HCT116 (cell line): ENCODE data around the gene CHKA. TPM values are rescaled to one million over a fixed set of nuclear protein-coding genes. Genes with fewer than 3 reads are reported as not detected.

Experiments used
- ATAC-seq: fragments of 200-7000 bp; cut with Tn5 transposase; 2 replicates; pipeline ENCODE4 v1.9.1; 2020; ENCODE audit warnings: mild to moderate bottlenecking, moderate library complexity
- BruUV-seq: library from RNA; stranded (reverse); fragments of 400-500 nt; replicated peaks from 2 replicates; lab custom pipeline; 2021; lab: Mats Ljungman, UMichigan
- CTCF ChIA-PET: fragments of 300-600 bp; sonication (Branson Sonifier 250); formaldehyde crosslinking; loops from one replicate; lab custom pipeline; 2021; ENCODE audit warnings: antibody characterized with exemption; lab: Charles Lee
- POLR2A ChIA-PET: fragments of 300-600, 350-600 bp; sonication (Branson Sonifier 250); formaldehyde crosslinking; loops from one replicate; lab custom pipeline; 2021; ENCODE audit warnings: antibody characterized with exemption; lab: Charles Lee
- RAD21 ChIA-PET, 2 experiments: fragments of 300-600 bp; sonication (Branson Sonifier 250); formaldehyde crosslinking; loops; one replicate each; lab custom pipeline; 2023; ENCODE audit warnings: low total read pairs in 2 of 2; ENCODE audit not compliant: uncharacterized antibody in 2 of 2, unreplicated experiment in 2 of 2, low non-redundant PET in 1 of 2; lab: Charles Lee
- DNase-seq: peaks from one replicate; pipeline ENCODE4 v3.0.0-alpha.2; 2010; ENCODE audit warnings: low read depth, low spot score
- H2AFZ ChIP-seq: fragments of 200-600 bp; shearing (Covaris generic), sonication (generic); 2 replicates; pipeline ENCODE4 v1.6.1; 2017; ENCODE audit warnings: low read depth, mixed run types, mixed read lengths, antibody characterized with exemption, low read length; ENCODE audit not compliant: poor library complexity, severe bottlenecking
- H3K27ac ChIP-seq: 2 replicates; pipeline ENCODE4 v1.5.1; 2012; ENCODE audit warnings: low read depth, low read length
- H3K27me3 ChIP-seq: fragments of 200-600 bp; sonication (generic); 2 replicates; pipeline ENCODE4 v1.6.1; 2016; ENCODE audit warnings: mixed run types, low read length, mixed read lengths; ENCODE audit not compliant: insufficient read depth
- H3K36me3 ChIP-seq, 2 experiments: fragments of 200-500 bp in 1 of 2; fragments of 200-600 bp in 1 of 2; sonication (Bioruptor generic) in 1 of 2; sonication (generic) in 1 of 2; 2 replicates each; pipeline versions ENCODE4 v1.5.1 to v1.6.1; 2014 to 2016; ENCODE audit warnings: low read length in 2 of 2, inconsistent platforms in 1 of 2, mixed read lengths in 1 of 2, mixed run types in 1 of 2; ENCODE audit not compliant: insufficient read depth in 2 of 2, control insufficient read depth in 1 of 2
- H3K4me1 ChIP-seq, 2 experiments: fragments of 200-600 bp in 1 of 2; sonication (generic) in 1 of 2; 2 replicates each; pipeline versions ENCODE4 v1.5.1 to v1.6.1; 2012 to 2017; ENCODE audit warnings: low read length in 2 of 2, inconsistent platforms in 1 of 2, mild to moderate bottlenecking in 1 of 2, mixed read lengths in 1 of 2, mixed run types in 1 of 2, moderate library complexity in 1 of 2; ENCODE audit not compliant: insufficient read depth in 2 of 2, control insufficient read depth in 1 of 2
- H3K4me2 ChIP-seq: fragments of 200-600 bp; sonication (generic); 2 replicates; pipeline ENCODE4 v1.6.1; 2017; ENCODE audit warnings: mixed run types, low read length, mixed read lengths
- H3K4me3 ChIP-seq, 2 experiments: fragments of 200-600 bp in 1 of 2; sonication (generic) in 1 of 2; replicated peaks in 1 of 2; 2 replicates each; pipeline ENCODE4 v1.5.1; 2011 to 2016; ENCODE audit warnings: low read length in 2 of 2, control low read depth in 1 of 2, low read depth in 1 of 2, mild to moderate bottlenecking in 1 of 2, mixed read lengths in 1 of 2, mixed run types in 1 of 2
- H3K79me2 ChIP-seq: fragments of 200-600 bp; sonication (generic); 2 replicates; pipeline ENCODE4 v1.6.1; 2017; ENCODE audit warnings: mild to moderate bottlenecking, mixed run types, low read length, moderate library complexity, mixed read lengths; ENCODE audit not compliant: insufficient read depth
- H3K9ac ChIP-seq: fragments of 200-600 bp; sonication (generic); 2 replicates; pipeline ENCODE4 v1.6.1; 2016; ENCODE audit warnings: low read length, mixed read lengths
- H3K9me2 ChIP-seq: fragments of 200-600 bp; sonication (generic), shearing (Covaris generic); 2 replicates; pipeline ENCODE4 v1.6.1; 2017; ENCODE audit warnings: mixed run types, mild to moderate bottlenecking, moderate library complexity; ENCODE audit not compliant: insufficient read depth
- H3K9me3 ChIP-seq, 2 experiments: fragments of 200-500 bp in 1 of 2; fragments of 200-600 bp in 1 of 2; sonication (Bioruptor generic) in 1 of 2; sonication (generic) in 1 of 2; 2 replicates each; pipeline ENCODE4 v1.6.1; 2014 to 2017; ENCODE audit warnings: low read length in 2 of 2, mixed read lengths in 2 of 2, inconsistent platforms in 1 of 2, low read depth in 1 of 2, mild to moderate bottlenecking in 1 of 2, mixed run types in 1 of 2, moderate library complexity in 1 of 2; ENCODE audit not compliant: control insufficient read depth in 1 of 2, insufficient read depth in 1 of 2
- H4K20me1 ChIP-seq: fragments of 200-600 bp; sonication (generic), shearing (Covaris generic); 2 replicates; pipeline ENCODE4 v1.6.1; 2017; ENCODE audit warnings: mixed run types, mild to moderate bottlenecking, moderate library complexity; ENCODE audit not compliant: insufficient read depth
- CBX3 ChIP-seq: IDR thresholded peaks from 2 replicates; pipeline ENCODE4 v1.6.1; 2012; ENCODE audit warnings: low read depth
- SIN3A ChIP-seq: IDR thresholded peaks from 2 replicates; pipeline ENCODE4 v1.6.1; 2012; ENCODE audit warnings: low read depth
- SP1 ChIP-seq: IDR thresholded peaks from 2 replicates; pipeline ENCODE4 v1.6.1; 2012; ENCODE audit warnings: low read depth
- SRF ChIP-seq: IDR thresholded peaks from 2 replicates; pipeline ENCODE4 v1.6.1; 2012; ENCODE audit warnings: low read depth
- ZNF274 ChIP-seq: fragments of 200-500 bp; sonication (Bioruptor generic); IDR thresholded peaks from 2 replicates; pipeline ENCODE4 v1.6.1; 2014; ENCODE audit warnings: mild to moderate bottlenecking, low read depth, low read length, inconsistent platforms
- intact Hi-C: fragments of 100-400 bp; cut with micrococcal nuclease; formaldehyde crosslinking; loops from 2 replicates; pipeline ENCODE4 v1.10.0; 2022
- total RNA-seq: library from RNA; stranded (reverse); gene quantifications from one replicate; pipeline ENCODE4 v1.2.1, GENCODE V29; 2021; ENCODE audit not compliant: unreplicated experiment
- TF ChIP-seq, protein P1 (sequence below): IDR thresholded peaks from 2 replicates; pipeline ENCODE4 v1.6.1; 2011; ENCODE audit warnings: mild to moderate bottlenecking, low read length, moderate library complexity; ENCODE audit not compliant: insufficient replicate concordance; ENCODE audit errors: extremely low read depth

Gene CHKA
- total RNA-seq, 1 experiment from 2014 or later, result 33.1 TPM

DNA sequence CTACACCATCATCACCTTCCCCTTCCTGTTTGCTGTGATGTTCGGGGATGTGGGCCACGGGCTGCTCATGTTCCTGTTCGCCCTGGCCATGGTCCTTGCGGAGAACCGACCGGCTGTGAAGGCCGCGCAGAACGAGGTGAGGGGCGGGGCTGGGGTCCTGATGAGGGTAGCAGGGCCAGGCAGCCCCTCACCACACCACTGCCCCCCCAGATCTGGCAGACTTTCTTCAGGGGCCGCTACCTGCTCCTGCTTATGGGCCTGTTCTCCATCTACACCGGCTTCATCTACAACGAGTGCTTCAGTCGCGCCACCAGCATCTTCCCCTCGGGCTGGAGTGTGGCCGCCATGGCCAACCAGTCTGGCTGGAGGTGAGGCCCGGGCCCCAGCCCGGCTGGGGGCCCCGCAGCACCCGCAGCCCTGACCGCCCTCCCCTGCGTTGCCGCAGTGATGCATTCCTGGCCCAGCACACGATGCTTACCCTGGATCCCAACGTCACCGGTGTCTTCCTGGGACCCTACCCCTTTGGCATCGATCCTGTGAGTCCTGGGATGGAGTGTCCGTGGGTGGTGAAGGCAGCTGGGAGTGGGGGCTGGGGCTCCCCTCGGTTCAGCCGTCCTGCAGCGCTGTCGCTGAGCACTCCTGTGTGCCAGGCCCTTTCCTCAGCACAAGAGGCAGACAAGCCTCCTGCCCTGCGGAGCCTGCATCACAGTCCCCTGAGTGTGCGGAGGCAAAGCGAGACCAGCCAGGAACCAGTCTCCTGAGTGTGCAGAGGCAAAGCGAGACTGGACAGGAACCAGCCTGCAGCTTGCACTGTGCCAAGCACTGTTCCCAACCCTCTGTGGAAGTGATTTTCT is 73.5 kb downstream of the CHKA start:
- Histone ChIP-seq H3K4me1 (no peaks in the 10 kb centered on the region), H3K27me3 (no peaks in the 10 kb centered on the region), H3K27ac (no peak overlapping the region), H3K4me2 (no peak overlapping the region), H3K4me3 (no peak overlapping the region), H3K9me2 (no peaks in the 10 kb centered on the region), H3K9me3 (no peaks in the 10 kb centered on the region), H3K79me2 (no peaks in the 10 kb centered on the region), H3K36me3 (no peaks in the 10 kb centered on the region; a peak in 1 of 4 replicates), H3K9ac (no peak overlapping the region), H4K20me1 (no peaks in the 10 kb centered on the region), H2AFZ (no peak overlapping the region)
- ChIA-PET RAD21 (no interaction called here), CTCF (no interaction called here), POLR2A (no interaction called here)
- DNase-seq, result no peak
- TF ChIP-seq SP1 (no peak), SIN3A (no peak), CBX3 (no peak), ZNF274 (no peak), SRF (no peak)
- TF ChIP-seq, protein P1, sequence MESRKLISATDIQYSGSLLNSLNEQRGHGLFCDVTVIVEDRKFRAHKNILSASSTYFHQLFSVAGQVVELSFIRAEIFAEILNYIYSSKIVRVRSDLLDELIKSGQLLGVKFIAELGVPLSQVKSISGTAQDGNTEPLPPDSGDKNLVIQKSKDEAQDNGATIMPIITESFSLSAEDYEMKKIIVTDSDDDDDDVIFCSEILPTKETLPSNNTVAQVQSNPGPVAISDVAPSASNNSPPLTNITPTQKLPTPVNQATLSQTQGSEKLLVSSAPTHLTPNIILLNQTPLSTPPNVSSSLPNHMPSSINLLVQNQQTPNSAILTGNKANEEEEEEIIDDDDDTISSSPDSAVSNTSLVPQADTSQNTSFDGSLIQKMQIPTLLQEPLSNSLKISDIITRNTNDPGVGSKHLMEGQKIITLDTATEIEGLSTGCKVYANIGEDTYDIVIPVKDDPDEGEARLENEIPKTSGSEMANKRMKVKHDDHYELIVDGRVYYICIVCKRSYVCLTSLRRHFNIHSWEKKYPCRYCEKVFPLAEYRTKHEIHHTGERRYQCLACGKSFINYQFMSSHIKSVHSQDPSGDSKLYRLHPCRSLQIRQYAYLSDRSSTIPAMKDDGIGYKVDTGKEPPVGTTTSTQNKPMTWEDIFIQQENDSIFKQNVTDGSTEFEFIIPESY, result no peak
- no TSS peak for BruUV-seq
- intact Hi-C loops, result no loop called here
- ATAC-seq, result no peak
